NCI-H146 treated with DMSO at 0.1 percent for 48 hours (cell line): ENCODE results near the gene PRR5.
A peak's percentile ranks its signal among the peaks of the same experiment; 100 is the strongest.

Experiments
- DNase-seq: peaks from one replicate; lab custom pipeline; 2025; ENCODE audit not compliant: unreplicated experiment; lab: John Stamatoyannopoulos, UW

PRR5 gene

DNA sequence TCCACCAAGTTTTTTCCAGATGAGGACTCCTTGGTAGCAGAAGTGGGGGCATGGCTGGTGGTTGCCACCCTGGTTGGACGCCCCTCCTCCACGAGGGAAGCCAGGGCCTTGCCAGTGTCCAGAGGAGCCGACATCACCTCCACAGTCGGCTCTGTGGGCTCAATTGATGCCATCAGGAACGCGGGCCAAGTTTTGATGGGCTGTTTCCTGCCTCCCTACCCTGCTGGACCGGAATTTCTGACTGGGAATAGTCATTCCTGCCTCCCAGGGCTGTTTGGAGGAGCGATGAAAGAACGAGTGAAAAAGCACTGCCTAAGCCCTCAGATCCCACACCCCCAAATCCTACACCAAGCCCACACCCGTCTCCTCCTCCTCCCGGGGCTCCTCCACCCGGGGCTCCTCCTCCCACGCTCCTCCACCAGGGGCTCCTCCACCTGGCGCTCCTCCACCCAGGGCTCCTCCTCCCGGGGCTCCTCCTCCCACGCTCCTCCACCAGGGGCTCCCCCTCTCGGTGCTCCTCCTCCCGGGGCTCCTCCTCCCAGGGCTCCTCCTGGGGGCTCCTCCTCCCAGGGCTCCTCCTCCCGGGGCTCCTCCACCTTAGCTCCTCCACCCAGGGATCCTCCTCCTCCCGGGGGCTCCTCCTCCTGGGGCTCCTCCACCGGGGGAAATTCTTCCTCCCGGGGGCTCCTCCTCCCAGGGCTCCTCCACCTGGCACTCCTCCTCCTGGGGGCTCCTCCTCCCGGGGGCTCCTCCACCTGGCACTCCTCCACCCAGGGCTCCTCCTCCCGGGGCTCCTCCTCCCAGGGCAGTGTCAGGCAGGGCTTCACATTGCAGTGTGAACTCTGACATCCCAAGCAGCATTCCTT, 10.0 kb upstream of the PRR5 start:
- no peak for DNase-seq

DNA sequence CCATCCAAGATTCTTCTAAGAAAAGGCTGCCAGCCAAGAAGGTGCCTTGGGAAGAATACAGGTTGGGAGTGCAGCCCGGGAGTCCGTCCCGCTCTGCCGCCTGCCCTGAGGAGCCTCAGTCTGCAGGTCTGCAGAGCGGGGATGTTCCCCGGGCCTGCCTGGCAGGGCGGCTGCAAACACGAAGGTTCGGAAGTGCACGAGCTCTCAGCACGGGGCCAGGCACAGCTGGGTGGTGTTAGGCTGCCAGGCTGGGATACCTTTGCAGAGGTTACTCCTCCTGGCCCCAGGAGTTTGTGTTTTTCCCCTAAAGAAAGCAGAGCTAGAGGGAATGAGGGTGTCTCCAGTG, 9.4 kb upstream of the PRR5 start:
- DNase-seq: no peak

DNA sequence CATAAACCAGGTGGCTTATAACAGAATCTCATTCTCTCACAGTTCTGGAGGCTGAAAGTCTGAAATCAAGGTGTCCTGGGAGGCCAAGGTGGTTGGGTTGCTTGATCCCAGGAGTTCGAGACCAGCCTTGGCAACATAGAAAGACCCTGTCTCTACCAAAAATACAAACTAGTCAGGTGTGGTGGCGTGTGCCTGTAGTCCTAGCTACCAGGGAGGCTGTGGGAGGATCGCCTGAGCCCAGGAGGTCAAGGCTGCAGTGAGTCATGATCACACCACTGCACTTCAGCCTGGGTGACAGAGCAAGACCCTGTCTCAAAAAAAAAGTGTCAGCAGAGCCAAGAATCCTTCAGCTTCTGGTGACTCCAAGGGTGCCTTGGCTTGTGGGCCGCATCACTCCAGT, 8.9 kb upstream of the PRR5 start:
- no peak for DNase-seq

DNA sequence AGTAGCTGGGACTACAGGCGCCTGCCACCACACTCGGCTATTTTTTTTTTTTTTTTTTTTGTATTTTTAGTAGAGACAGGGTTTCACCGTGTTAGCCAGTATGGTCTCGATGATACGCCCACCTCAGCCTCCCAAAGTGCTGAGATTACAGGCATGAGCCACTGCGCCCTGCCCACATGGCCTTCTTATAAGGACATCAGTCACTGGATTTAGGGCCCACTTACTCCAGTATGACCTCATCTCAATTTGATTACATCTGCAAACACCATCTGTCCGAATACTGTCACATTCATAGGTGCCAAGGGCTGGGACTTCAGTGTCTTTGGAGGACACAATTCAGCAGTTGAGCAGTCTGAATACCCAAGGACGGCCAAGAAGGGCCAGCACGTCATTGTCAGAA, 8.2 kb upstream of the PRR5 start:
- no peak for DNase-seq

DNA sequence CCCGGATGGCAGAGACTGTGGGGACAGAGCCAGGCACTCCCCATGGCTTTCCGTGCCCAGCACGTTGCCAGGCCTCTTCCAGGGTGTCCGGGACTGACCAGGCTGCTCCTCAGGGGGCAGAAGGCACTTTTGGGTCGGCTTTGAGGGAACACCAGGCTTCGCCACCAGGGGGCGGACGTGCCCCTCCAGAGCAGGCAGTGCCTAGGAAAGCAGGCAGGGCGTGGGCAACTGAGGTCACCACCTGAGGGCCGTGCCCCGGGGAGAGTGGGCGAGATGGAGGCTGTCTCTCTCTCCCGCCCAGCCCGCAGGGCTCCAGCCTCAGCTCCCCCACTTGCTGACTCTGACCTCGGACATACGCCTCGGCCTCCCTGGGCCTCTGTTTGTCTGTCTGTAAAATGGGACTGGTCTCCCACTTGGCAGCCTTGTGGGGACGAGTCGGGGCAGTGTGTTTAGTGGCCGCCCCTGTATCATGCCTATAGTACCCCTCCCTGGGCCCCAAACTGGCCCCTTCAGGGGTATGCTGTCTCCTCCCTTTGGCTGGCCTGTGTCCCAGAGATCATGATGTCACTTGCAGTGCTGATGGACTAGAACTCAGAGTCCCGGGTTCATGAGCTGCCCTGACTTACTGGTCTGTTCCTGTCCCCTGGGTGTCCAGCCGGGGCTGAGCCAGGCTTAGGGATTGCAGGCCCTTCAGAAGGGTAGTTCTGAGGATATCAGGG, 4.4 kb upstream of the PRR5 start:
- no peak for DNase-seq

DNA sequence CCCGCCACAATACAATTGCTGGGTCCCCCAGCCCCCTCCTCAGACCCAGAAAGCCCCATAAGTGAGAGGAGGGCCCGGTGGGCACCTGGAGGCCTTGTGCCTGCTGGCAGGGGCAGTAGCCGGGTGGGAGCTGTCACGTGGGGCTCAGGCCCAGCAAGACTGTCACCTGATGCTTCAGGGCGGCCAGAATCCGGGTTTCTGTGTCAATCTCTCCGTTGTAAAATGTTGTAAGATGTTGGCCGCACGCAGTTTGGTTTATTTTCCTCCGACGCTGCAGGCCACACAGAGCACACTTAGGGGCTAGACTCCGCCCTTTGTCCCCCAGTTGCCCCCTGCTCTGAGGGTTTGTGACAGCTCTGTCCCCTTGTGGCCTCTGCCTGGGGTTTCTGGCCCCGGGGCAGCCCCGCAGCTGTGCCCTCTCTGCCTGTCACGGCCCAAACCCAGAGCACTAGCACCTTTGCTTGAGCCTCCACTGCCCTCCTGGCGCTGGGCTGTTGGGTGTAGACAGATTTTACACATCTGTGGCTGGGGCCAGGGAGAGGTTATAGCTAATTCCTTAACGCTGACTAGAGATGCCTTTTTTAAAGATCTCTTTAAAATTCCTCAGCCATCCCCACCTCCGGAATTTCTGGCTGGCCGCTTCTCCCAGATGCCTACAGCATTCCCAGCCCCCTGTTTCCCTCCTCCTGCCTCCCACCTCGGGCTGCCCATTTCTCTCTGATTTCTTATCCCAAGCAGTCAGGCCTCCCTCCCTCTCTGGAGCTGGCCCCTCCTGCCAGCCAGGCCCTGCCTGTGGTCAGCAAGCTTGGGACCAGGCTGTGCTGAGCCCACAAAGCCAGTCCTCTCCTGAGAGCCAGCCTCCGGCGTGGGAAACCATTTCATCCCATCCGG, 3.2 kb upstream of the PRR5 start:
- no peak for DNase-seq

DNA sequence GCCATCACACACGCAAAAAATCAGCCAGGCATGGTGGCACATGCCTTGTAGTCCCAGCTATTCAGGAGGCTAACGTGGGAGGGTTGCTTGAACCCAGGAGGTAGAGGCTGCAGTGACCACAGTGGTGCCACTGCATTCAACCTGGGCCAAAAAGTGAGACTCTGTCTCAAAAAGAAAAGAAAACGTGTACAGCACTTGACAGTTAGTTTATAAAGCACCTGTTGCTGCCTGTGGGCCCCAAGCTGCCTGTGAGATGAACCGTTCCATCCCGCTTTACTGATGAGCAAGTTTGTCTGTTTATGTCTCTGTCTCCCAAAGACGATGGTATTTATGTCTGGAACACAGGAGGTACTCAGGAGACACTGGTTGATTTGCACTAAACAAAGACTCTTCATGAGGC, 1.5 kb upstream of the PRR5 start:
- DNase-seq: no peak

DNA sequence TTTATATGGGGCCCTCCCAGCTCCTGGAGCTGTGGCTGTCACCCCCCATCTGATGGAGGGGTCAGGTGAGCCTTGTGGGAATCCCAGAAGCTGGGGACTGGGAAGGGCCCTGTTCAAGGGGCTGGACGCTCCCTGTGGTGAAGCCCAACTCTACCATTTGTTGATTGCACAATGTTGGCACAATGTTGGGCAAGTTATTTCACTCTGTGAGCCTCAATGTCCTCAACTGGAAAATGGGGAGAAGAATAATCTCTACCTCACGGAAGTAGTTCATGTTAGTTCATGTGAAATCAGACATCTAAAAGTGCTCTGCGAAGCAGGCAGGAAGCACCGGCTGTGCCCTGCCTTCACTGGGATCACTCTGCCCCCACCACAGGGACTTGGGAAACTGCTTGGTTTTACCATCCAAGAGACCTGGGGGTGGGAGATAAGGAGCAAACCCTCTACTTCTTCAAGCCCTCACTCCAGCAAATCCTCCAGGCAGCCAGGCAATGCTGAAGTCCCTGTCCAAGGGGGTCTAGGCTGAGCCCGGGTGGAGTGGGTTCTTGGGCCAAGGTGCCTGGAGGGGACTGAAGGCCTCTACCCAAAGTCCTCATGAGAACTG, 715 bp upstream of the PRR5 start:
- no peak for DNase-seq

DNA sequence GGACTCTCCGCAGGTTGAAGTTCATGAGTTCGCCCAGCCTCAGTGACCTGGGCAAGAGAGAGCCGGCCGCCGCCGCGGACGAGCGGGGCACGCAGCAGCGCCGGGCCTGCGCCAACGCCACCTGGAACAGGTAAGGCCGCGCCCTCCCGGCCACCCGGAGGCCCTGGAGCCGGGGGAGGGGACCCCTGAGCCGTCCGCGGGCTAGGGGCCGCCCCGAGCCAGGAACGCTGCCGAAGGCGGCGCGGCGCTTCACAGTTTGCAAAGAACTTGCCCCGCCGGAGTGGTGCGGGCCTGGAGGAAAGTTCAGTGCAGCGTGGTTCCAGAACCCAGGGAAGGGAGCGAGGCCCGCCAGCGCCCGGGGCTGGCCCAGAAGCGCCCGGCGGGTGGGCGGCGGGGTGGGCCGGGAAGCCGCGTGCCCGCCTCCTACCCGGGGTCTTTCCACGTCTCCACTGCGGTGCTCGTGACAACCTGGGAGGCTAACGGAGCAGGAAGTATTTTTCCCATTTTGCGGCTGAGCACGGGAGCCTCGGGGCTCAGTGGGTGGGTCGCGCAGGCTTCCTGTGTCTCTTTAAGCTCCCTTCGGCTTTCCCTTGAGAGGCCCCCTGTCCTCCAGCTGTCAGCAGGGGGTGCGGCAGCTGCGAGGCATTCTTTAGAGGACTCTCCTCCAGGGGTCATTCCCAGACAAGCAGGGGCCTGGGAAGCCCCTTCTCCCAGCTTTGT, 635 bp downstream of the PRR5 start:
- DNase-seq: peak; percentile 12

DNA sequence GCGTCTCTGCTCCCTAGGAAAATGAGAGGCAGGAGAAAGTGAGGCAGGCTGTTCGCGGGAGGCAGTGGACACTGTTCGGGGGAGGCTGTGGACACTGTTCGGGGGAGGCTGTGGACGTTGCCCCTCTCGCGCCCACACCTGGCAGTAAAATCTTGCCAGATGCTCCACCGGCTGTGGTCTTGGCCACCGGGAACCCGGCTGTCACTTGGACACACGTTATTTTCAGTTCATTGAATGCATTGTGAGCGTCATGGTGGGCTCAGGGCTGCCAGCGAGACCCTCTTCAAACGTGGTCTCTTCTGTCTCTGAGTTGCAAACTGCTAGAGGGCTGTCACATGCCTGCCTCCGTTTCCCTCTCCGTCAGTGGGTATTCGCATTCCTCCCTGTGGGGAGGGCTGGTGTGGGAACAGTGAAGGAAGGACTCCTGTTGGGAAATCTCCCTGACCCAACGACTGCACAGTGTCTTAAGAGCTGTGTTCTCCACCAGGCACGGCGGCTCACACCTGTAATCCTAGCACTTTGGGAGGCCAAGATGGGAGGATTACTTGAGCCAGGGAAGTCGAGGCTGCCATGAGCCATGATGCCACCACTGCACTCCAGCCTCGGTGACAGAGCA, 1.4 kb downstream of the PRR5 start:
- no peak for DNase-seq

DNA sequence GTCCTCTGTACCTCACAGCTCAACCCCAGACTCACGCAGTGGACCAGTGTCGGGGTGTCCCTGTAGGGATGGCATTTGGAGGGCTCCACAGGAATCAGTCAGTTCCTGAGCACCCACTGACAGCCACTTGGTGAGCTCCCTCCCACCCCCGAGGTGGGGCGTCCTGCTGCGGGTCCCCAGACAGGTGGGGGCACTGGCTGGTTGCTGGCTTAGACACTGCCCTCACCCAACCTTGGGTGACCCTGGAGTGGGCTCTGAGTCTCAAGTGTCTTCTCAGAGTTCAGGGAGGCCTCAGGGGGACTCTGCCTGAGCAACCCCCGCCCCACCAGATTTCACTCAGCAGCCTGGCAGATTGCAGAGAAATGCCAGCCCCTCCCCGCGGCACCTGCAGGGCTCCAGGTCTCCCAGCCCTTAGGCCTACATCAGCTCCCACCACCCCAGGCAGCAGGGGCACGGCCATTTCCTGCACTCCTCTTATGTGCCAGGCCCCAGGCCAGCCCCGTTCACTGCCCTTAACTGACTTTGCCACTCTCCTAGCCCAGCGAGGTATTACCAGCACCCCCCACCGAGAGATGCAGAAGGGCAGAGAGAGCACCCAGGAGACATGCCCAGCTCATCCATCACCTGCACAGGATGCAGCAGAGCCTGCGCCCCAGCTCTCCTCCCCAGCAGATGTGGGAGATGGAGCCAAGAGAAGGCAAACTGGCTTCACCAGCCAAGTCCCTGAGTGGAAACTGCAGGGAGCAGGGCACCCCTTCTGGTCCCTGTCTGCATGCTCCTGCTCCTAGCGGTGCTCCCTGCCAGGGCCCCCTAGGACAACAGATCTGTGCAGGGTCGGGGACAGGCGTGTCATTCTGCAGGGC, 2.4 kb downstream of the PRR5 start:
- DNase-seq: no peak

DNA sequence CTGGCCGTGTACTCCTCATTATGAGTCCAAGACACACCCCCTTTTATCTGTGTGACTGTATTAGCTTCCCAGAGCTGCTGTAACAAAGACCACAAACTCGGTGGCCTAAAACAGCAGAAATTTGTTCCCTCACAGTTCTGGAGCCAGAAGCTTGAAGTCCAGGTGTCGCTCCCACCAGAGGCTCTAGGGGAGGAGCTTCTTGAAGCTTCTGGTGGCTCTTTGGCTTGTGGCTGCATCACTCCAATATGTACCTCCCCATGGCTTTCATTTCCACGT, 3.0 kb downstream of the PRR5 start:
- DNase-seq: no peak

DNA sequence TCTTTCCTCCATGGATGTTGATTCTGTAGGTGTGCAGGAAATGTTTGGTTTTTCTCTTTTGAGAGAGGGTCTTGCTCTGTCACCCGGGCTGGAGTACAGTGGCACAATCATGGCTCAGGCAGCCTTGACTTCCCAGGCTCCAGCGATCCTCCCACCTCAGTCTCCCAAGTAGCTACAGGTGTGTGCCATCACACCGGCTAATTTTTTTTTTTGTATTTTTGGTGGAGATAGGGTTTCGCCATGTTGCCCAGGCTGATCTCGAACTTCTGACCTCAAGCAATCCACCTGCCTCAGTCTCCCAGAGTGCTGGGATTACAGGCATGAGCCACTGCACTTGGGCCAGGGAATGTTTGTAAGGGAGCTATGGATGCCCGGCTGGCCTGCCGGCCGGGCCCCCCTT, 4.5 kb downstream of the PRR5 start:
- no peak for DNase-seq

DNA sequence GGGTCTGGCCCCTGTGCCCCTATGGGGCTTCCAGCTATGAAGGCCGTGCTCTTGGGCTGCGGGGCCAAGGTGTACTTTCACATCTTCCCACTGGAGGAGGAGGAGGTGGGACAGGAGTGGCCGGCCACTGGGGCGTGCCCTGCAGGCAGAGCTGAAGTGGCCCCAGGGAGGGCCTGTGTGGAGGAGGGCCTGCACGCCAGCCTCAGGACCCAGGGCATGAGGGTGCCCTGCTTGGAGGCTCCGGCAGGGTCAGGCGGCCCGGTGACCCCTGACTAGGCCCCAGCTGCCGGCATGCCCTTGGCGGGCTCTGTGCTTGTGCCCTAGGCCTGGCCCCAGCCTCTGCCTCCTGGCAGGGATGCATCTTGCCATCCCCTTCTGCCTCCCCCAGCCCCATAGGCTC, 5.2 kb downstream of the PRR5 start:
- DNase-seq: no peak

DNA sequence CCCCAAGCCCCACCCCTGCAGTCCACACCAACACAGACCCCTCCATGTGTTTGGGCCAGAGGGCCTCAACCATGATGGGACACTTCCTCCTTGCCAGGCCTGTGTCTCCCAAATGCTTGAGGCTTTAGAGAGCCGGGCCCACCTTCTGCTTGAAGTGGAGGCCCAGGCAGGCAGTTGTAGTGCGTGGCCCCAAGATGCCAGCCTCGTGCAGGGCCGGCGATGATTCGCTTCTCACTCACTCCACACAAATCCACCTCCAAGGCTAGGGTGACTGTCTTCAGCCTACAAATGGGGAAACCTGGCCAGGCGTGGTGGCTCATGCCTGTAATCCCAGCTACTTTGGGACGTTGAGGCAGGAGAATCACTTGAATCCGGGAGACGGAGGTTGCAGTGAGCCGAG, 5.7 kb downstream of the PRR5 start:
- no peak for DNase-seq

DNA sequence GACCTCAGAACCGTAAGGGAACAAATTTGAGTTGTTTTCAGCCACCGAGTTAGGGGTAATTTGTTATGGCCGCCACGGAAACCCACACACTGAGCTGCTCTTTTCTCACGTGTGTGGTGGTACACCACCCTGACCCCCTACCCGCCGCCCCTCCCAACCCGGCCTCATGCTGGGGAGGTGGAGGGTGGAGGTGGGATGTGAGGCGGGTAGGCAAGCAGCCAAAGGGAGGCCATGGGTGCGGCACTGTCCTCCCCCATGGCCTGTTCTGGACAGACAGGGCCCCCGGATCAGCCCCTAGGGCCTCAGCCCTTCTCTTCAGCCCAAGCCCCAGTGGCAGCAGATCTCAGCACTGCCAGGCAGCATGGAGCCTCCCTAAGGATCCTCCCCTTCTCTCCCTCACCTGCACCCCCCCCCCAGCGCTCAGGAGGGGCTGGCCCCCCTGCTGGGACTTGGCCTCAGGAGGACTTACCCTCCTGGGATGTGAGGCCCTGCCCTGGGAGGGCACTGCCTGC, 7.9 kb downstream of the PRR5 start:
- no peak for DNase-seq

DNA sequence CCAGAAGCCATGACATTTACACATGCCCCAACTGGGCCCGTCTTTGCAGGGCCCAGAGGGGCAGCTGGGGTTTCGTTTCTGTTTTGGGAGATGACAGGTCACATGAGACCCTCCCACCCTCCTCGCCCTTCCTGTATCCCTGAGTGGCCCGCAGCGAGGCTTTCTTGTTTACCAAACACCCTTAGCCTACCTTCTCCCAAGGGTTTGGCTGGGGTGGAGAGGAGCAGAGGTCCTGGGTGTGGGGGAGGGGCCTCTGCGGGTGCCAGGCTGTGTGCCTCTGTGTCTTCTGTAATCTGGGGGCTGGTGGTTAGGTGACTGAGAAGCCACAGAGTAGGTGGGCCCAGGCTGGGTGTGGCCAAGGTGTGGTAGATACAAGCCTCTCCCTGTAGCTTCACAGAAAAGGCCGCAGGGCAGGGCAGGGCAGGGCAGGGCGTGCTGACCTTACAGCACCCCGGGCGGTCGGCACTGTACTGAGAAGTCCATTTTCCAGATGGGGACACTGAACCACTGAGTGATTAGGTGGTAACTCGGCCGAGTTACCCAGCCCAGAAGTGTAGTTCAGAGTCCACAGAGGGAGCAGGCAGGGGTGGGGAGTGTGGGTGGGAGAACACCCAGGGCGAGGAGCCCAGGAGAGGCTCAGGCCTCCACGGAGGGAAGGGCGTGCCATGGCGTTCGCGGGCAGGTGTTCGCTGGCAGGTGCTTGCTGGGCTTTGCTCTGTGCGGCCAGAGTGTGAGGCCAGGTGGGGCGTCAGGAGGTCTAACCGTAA, 8.7 kb downstream of the PRR5 start:
- peak; percentile 33 for DNase-seq

DNA sequence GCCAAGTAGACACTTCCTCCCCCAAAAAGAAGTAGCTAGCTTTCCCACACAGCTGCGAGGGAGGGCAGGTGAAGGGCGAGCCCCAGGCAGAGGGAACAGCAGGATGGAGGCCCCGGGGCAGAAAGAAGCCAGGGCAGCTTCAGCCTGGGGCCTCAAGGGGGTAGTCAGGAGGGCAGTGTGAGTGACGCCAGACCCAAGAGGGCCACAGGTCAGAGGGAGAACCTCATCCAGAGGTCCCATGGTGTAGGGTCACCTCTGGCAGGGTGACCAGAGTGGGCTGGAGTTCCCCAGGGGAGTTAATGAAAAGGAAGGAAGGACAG, 9.2 kb downstream of the PRR5 start:
- peak; percentile 78 for DNase-seq
